Smooth muscle cell of the brain vasculature (primary cell): ENCODE measurements around the gene ANTXRL.
"Not testable (repeated sequence)": the region's sequence is repeated elsewhere in the genome, so short reads cannot be mapped to it uniquely, and the experiment has no call there.

Source experiments
- DNase-seq: peaks from one replicate; pipeline ENCODE4 v3.0.0-alpha.2; 2012; ENCODE audit warnings: low read depth, low spot score

ANTXRL gene

DNA sequence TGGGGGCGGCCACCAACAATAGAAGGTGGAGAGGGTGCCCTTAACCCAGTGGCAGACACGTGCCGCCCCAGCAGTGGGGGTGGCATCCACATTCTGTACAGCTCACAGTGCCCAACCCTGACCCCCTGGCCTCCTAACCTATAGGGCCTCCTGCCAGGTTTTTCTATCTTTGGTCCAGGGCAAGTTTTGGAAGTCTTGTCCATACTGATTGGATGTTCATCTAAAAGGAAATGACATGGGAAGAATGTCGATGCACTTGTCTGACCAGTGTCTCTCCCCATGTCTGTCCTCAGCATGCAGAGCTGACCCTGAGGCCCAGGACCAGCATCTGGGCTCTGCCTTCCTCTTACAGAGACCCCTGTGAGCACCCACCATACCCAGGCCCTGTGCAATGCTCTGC lies 32.3 kb upstream of the ANTXRL start:
- no peak for DNase-seq

DNA sequence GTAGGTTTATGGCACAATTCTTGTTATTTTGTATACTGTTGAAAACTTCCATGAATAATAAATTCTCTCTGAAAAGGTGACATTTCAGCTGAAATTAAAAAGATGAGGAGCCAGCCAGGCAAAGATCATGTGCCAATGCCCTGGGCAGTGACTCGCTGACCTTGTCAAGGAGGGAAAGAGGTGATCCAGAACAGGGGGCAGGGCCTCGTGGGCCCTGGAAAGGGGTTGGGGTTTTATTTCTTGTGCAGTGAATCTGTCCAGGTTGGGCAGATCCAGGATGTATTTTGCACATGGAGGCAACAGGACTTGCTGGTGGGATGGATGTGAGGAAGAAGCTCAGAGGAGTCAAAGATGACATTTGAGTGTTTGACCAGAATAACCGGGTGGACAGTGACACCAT lies 31.6 kb upstream of the ANTXRL start:
- not testable (repeated sequence) for DNase-seq

GRCh38 chr10:46255801-46256747 lies 30.7 kb upstream of the ANTXRL start:
- no peak for DNase-seq

- DNase-seq, result no peak
These were observed 29.7 kb upstream of the ANTXRL start for GRCh38 chr10:46257099-46257498.

DNA sequence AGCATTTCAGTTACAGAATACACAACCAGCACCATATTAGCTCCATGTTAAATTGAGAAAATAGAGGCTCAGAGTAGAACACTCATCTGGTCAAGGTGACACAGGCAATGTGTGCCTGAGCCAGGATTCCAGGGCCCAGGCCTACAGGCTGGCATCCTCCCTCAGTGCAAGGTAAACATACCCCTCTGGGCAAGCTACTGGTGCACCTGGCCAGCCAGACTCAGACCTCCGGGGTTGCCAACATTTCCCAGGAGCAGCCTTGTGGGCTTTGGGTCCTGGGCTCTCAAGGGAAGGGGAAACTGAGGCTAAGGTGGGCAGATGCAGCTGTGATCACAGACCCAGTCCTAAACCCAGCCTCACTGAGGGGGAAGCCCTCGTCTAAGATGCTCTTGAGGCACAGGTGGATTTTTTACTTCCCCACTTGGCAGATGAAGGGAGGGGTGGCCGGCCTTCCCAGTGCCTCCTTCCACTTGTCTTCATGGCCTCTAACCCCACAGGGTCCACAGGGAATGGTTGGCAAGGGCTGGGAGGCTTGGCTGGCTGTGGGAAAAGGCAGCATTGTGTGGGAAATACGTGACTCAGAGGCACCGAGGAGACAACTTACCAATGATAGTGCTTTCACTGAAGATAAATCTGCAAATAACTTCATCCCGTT lies 23.8 kb upstream of the ANTXRL start:
- DNase-seq, result not testable (repeated sequence)

GRCh38 chr10:46263831-46264268 lies 22.9 kb upstream of the ANTXRL start:
- DNase-seq, result no peak

- no peak for DNase-seq
These were observed 22.5 kb upstream of the ANTXRL start for GRCh38 chr10:46264336-46264735.

GRCh38 chr10:46264737-46265368 lies 21.9 kb upstream of the ANTXRL start:
- DNase-seq, result no peak

DNA sequence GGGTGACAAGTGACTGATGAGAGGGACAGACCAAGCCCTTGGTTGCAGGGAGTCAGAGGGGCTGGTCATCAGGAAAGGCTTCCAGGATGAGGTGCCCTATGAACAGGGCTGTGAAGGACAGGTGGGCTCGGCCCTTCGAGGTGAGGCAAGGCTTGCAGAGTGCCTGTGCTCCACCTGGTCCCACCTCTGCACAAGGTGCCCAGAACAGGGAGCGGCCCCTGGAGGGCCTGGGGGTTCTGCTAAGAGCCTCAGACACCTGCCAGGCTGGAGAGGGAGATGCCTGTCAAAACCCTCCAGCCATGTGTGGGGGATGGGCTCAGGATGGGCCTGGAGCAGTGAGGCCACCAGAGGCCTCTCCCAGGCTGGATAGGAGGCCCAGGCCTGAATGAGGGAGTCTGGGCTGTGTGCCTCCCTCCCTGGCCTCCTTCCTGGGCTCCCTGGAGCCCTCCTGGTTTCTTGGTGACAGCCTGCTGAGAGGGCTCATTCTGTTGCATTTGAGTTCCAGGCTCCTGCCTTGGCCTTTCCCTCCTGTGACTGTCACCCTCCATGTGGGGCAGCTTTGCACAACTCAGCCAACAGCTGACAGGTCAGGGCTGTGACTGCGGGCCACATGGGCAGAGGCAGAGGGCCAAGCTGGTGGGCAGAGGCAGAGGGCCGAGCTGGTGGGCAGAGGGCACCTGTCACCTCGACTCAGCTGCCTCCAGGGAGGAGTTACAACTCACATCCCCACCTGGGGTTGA lies 21.1 kb upstream of the ANTXRL start:
- not testable (repeated sequence) for DNase-seq

DNA sequence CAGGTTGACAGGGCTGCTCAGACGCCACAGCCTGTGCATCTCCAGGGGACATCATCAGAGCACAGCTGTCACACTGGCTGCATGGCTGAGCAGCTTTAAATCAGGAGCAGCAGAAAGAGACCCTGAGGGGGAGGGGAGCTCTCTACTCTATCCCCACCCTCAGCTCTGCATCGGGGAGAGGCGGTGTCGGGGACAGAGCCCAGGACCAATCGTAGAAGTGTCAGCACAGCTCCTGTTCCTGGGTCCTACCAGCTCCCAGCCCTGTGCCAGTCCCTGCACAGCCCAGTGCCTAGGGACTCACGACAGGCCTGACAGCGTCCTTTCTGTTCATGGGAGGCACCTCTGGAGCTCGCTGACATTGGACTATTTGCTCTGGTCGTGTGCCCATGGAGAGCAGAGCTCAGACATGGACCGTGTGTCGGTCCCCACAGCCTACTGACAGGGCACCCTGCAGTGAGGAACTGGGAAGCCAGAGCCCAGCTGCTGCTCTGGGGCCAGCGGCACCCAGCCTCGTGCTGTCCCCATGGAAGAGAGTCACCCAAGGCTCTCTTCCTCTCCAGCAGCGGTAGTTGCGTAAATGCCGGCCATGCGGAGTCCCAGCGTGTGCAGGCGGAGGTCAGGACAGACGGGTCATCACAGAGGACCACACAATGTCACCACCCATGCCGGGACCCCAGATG lies 20.4 kb upstream of the ANTXRL start:
- no peak for DNase-seq

DNA sequence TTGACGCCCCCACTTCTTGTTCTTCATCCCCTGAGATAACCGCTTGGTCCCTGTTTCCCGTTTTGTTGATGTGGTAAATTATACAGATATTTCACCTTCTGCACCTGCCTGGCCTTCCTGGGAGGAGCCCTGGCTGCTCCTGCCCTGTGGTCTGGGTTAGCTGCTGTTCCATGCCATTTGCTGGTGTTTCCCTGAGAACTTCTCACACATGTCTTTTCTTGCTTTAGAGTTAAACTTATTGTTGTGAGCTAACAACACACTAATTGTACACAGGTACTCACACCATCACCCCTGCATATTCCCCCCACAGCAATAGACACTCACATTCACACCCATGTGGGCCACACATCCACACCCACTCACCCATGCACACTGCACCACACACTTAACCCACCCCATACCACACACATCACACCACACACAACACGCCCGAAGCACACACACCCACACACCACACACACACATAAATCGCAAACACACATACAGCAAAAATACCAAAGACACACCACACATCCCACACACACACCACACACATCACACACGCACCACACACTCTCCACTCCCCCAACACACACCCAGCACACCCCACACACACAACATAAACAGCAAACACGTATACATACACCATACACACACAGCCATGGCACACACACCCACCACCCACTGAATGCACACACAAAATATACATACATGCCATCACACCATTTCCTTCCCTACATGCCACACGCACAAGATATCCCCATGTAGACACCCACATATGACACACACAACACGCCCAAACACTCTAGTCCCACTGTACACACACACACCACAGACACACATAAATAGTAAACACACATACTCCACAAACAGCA lies 19.4 kb upstream of the ANTXRL start:
- DNase-seq, result no peak

- DNase-seq, result no peak
These were observed 18.5 kb upstream of the ANTXRL start for GRCh38 chr10:46268076-46268881.

DNA sequence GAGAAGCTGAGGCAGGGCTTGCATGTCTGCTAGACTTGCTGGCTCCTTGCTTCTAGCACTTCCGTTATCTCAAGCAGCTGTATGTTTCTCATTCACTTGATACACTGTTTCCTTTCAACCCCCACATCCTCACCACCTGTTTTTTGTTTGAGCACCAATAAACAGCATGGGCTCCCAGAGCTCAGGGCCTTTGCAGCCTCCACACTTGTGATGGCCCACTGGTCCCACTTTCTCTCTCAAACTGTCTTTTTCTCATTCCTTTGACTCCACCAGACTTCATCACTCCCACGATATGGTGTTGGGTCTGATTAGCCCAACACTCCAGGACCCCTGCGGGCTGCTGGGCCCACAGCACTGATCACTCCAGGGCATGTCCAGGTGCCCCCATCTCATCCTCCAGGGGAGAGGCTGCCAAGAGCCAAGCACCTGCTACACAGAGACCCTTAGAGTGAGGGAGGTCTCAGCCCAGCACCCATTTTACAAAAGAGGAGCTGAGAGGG lies 17.2 kb upstream of the ANTXRL start:
- not testable (repeated sequence) for DNase-seq

- DNase-seq, result no peak
These were observed 16.5 kb upstream of the ANTXRL start for GRCh38 chr10:46270086-46270811.

- not testable (repeated sequence) for DNase-seq
These were observed 15.8 kb upstream of the ANTXRL start for GRCh38 chr10:46270963-46271530.

DNA sequence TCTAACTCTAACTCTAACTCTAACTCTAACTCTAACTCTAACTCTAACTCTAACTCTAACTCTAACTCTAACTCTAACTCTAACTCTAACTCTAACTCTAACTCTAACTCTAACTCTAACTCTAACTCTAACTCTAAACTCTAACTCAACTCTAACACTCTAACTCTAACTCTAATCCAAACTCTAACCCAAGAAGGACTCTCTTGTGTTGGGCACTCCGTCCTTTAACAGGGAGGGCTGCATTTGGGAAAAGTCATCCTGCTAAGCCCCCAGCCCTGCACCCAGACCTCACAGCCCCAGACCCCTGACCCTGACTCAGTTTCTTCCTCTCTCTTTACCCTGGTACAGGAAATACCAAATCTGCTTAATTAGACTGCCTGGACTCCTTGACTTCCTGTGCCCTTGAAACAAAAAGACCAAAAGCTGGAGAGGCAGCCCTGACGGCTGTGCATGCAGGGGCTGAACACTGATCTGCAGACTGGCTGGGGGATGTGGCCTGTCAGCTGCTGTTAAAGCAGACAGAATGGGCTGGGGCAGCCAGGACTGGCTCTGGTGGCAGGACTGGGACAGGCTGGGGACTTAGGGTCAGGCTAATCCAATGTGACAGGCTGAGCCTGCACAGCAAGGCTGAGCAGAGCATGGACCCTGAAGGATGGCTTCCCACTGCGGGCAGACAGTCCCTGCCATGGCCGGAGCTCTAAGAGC lies 14.8 kb upstream of the ANTXRL start:
- DNase-seq, result not testable (repeated sequence)

- DNase-seq, result no peak
These were observed 13.9 kb upstream of the ANTXRL start for GRCh38 chr10:46272863-46273415.
